ENCODE results near the gene GJB3.

Gene GJB3

GRCh38 chr1:34742667-34743270, 38.2 kb upstream of the GJB3 start:
- Histone ChIP-seq H3K27me3 (replicated peaks; ENCODE audit: control insufficient read depth, insufficient read depth, low read length) (peaks cover 3% of the 10 kb centered on the region), H3K4me3 (replicated peaks; ENCODE audit: low read depth, low read length) (no peak overlapping the region), H3K36me3 (ENCODE audit: control insufficient read depth, insufficient read depth, low read length) (no peaks in the 10 kb centered on the region)
- TF ChIP-seq CTCF (IDR thresholded peaks at IDR 0.05; ENCODE audit: insufficient read depth, low read length, poor library complexity, severe bottlenecking), result peak; percentile 99
- peak; percentile 75 for DNase-seq (ENCODE audit: extremely low read depth, insufficient read length)

GRCh38 chr1:34743775-34744174, 37.2 kb upstream of the GJB3 start:
- H3K27me3 ChIP-seq (replicated peaks; ENCODE audit: control insufficient read depth, insufficient read depth, low read length), result peaks cover 3% of the 10 kb centered on the region
- no peaks in the 10 kb centered on the region for H3K36me3 ChIP-seq (ENCODE audit: control insufficient read depth, insufficient read depth, low read length)
- H3K4me3 ChIP-seq (replicated peaks; ENCODE audit: low read depth, low read length), result no peak overlapping the region
- DNase-seq (ENCODE audit: extremely low read depth, insufficient read length), result no peak
- TF ChIP-seq CTCF (IDR thresholded peaks at IDR 0.05; ENCODE audit: insufficient read depth, low read length, poor library complexity, severe bottlenecking), result no peak

DNA sequence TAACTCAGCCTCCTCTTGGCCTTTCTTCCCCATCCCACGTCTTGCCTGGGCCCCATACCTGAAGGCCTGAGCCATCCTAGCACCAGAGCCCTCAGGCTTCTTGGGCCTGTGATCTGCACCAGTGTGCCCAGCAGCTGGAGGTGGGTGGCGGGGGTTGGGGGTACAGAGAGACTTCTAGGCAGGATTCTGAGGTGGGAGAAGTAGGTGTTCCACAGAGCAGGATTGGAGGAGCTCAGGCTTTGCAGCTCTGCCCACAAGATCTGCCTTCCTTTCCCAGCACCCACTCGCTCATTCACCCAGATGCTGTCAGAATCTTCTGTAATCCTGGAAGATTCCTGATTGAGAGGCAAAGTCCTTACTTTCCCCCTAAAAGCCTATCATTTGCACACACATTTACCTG, 36.2 kb upstream of the GJB3 start:
- H3K27me3 ChIP-seq (replicated peaks; ENCODE audit: control insufficient read depth, insufficient read depth, low read length), result peaks cover 3% of the 10 kb centered on the region
- DNase-seq (ENCODE audit: extremely low read depth, insufficient read length), result no peak
- TF ChIP-seq CTCF (IDR thresholded peaks at IDR 0.05; ENCODE audit: insufficient read depth, low read length, poor library complexity, severe bottlenecking), result no peak
- H3K4me3 ChIP-seq (replicated peaks; ENCODE audit: low read depth, low read length), result no peak overlapping the region
- H3K36me3 ChIP-seq (ENCODE audit: control insufficient read depth, insufficient read depth, low read length), result no peaks in the 10 kb centered on the region

DNA sequence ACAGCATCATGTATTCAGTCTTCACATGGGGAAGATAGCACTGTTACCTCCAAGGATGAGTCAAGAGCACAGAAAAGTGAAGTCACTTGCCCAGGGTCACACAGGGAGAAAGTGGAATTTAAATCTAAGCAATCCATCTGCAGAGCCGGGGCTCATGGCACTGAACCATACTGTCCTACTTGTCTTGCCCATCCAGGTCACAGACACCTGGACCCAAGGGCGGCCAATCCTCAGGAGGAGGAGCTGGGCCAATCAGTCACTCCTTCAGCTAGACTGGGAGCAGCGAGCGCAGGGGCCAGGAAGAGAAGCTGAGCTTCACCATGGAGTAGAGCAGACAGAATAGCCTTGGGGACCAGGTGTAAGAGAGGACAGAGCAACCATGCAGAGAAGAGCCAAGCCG, 35.3 kb upstream of the GJB3 start:
- no peak overlapping the region for H3K4me3 ChIP-seq (replicated peaks; ENCODE audit: low read depth, low read length)
- no peak for DNase-seq (ENCODE audit: extremely low read depth, insufficient read length)
- TF ChIP-seq CTCF (IDR thresholded peaks at IDR 0.05; ENCODE audit: insufficient read depth, low read length, poor library complexity, severe bottlenecking), result no peak
- H3K36me3 ChIP-seq (ENCODE audit: control insufficient read depth, insufficient read depth, low read length), result no peaks in the 10 kb centered on the region
- H3K27me3 ChIP-seq (replicated peaks; ENCODE audit: control insufficient read depth, insufficient read depth, low read length), result peaks cover 2% of the 10 kb centered on the region

GRCh38 chr1:34746101-34746500, 34.9 kb upstream of the GJB3 start:
- no peak overlapping the region for H3K4me3 ChIP-seq (replicated peaks; ENCODE audit: low read depth, low read length)
- no peak for TF ChIP-seq CTCF (IDR thresholded peaks at IDR 0.05; ENCODE audit: insufficient read depth, low read length, poor library complexity, severe bottlenecking)
- DNase-seq (ENCODE audit: extremely low read depth, insufficient read length), result no peak
- H3K27me3 ChIP-seq (replicated peaks; ENCODE audit: control insufficient read depth, insufficient read depth, low read length), result peaks cover 2% of the 10 kb centered on the region
- H3K36me3 ChIP-seq (ENCODE audit: control insufficient read depth, insufficient read depth, low read length), result no peaks in the 10 kb centered on the region

All from GM06990 (cell line).